ENCODE data around the gene RNF157.

DNA sequence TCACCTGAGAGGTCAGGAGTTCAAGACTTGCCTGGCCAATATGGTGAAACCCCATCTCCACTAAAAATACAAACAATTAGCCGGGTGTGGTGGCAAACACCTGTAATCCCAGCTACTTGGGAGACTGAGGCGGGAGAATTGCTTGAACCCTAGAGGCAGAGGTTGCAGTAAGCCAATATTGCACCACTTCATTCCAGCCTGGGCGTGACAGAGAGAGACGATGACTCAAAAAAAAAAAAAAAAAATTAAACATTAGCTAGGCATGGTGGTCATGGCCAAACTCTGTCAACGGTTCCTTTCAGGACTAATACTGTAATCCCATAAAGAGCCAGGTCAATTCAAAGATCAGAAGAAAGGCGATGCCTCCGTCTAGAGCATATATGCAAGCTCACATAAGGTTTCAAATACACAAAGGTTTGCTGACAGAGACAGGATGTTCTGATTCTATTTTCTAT is 2.4 kb downstream of the RNF157 start:
- no peak for TF ChIP-seq EZH2 (IDR thresholded peaks at IDR 0.05)
- no peak for TF ChIP-seq POLR2AphosphoS5 (IDR thresholded peaks at IDR 0.05; ENCODE audit: borderline replicate concordance, low read depth, low read length)
- TF ChIP-seq FOXP2 (optimal IDR thresholded peaks at IDR 0.05; ENCODE audit: control extremely low read depth, extremely low read length, insufficient read depth) = no peak
